IMR-90 (cell line): ENCODE measurements around the gene PLCXD1. TPM values are rescaled to one million over a fixed set of nuclear protein-coding genes. Genes with fewer than 3 reads are reported as not detected.

ENCODE experiments used
- ATAC-seq: fragments of 200-7000 bp; cut with Tn5 transposase; 2 replicates; pipeline ENCODE4 v1.9.1; 2020; ENCODE audit warnings: low read depth, mild to moderate bottlenecking, moderate library complexity
- BruUV-seq: library from RNA; stranded (reverse); fragments of 400-500 nt; replicated peaks from 2 replicates; lab custom pipeline; 2021; lab: Mats Ljungman, UMichigan
- CTCF ChIA-PET: fragments of 300-600 bp; formaldehyde crosslinking; extraction: SDS; loops from one replicate; lab custom pipeline; 2021; ENCODE audit warnings: antibody characterized with exemption; lab: Yijun Ruan, JAX
- POLR2A ChIA-PET: fragments of 300-600 bp; sonication (Branson Sonifier 250); formaldehyde crosslinking; loops from one replicate; lab custom pipeline; 2022; ENCODE audit warnings: antibody characterized with exemption; ENCODE audit not compliant: unreplicated experiment; lab: Charles Lee
- DNase-seq: peaks from one replicate; pipeline ENCODE4 v3.0.0; 2013
- H2AFZ ChIP-seq: replicated peaks from 2 replicates; pipeline ENCODE3; 2013; ENCODE audit warnings: low read length, mild to moderate bottlenecking; ENCODE audit not compliant: poor library complexity
- H2AK5ac ChIP-seq: 2 replicates; pipeline ENCODE4 v1.6.1; 2013; ENCODE audit warnings: low read depth, low read length, inconsistent platforms
- H2AK9ac ChIP-seq: replicated peaks from 2 replicates; pipeline ENCODE3; 2013; ENCODE audit warnings: mild to moderate bottlenecking, low read depth, low read length, moderate library complexity; ENCODE audit not compliant: poor library complexity
- H2BK120ac ChIP-seq: 2 replicates; pipeline ENCODE4 v1.6.1; 2013; ENCODE audit warnings: low read depth, low read length, inconsistent platforms
- H2BK15ac ChIP-seq: 3 replicates; pipeline ENCODE4 v1.6.1; 2013; ENCODE audit warnings: low read depth, low read length, inconsistent platforms
- H2BK20ac ChIP-seq: 2 replicates; pipeline ENCODE4 v1.6.1; 2013; ENCODE audit warnings: low read depth, mild to moderate bottlenecking, inconsistent platforms, low read length, moderate library complexity
- H2BK5ac ChIP-seq: 2 replicates; pipeline ENCODE4 v1.6.1; 2013; ENCODE audit warnings: mild to moderate bottlenecking, low read depth, low read length, inconsistent platforms; ENCODE audit not compliant: poor library complexity, severe bottlenecking
- H3K14ac ChIP-seq: replicated peaks from 2 replicates; pipeline ENCODE4 v1.6.1; 2013; ENCODE audit warnings: low read depth, low read length, inconsistent platforms
- H3K18ac ChIP-seq: 2 replicates; pipeline ENCODE4 v1.6.1; 2013; ENCODE audit warnings: low read depth, low read length, control low read depth
- H3K23ac ChIP-seq: 2 replicates; pipeline ENCODE4 v1.6.1; 2013; ENCODE audit warnings: low read depth, low read length, inconsistent platforms
- H3K27ac ChIP-seq: 2 replicates; pipeline ENCODE4 v1.5.1; 2013; ENCODE audit warnings: mild to moderate bottlenecking, control low read depth, low read length; ENCODE audit not compliant: insufficient read depth
- H3K27me3 ChIP-seq: 2 replicates; pipeline ENCODE4 v1.6.1; 2013; ENCODE audit warnings: low read length; ENCODE audit not compliant: control insufficient read depth, insufficient read depth
- H3K36me3 ChIP-seq: 2 replicates; pipeline ENCODE4 v1.6.1; 2013; ENCODE audit warnings: low read length, mixed read lengths; ENCODE audit not compliant: control insufficient read depth, insufficient read depth
- H3K4ac ChIP-seq: 2 replicates; pipeline ENCODE4 v1.6.1; 2013; ENCODE audit warnings: low read depth, low read length, inconsistent platforms
- H3K4me1 ChIP-seq: 2 replicates; pipeline ENCODE4 v1.6.1; 2013; ENCODE audit warnings: low read length, mixed read lengths; ENCODE audit not compliant: control insufficient read depth, insufficient read depth
- H3K4me2 ChIP-seq: 2 replicates; pipeline ENCODE4 v1.6.1; 2013; ENCODE audit warnings: low read depth, mild to moderate bottlenecking, control low read depth, low read length, moderate library complexity
- H3K4me3 ChIP-seq: 2 replicates; pipeline ENCODE4 v1.5.1; 2013; ENCODE audit warnings: low read depth, mild to moderate bottlenecking, control low read depth, low read length, moderate library complexity; ENCODE audit not compliant: insufficient read depth
- H3K56ac ChIP-seq: 2 replicates; pipeline ENCODE4 v1.6.1; 2013; ENCODE audit warnings: low read length, inconsistent platforms; ENCODE audit not compliant: insufficient read depth; ENCODE audit errors: extremely low read depth
- H3K79me1 ChIP-seq, 2 experiments: 2 replicates each; pipeline ENCODE4 v1.6.1; 2013; ENCODE audit warnings: low read length in 2 of 2, inconsistent platforms in 1 of 2, low read depth in 1 of 2
- H3K9ac ChIP-seq: 2 replicates; pipeline ENCODE4 v1.6.1; 2013; ENCODE audit warnings: low read depth, low read length, control low read depth
- H3K9me1 ChIP-seq: 2 replicates; pipeline ENCODE4 v1.6.1; 2013; ENCODE audit warnings: low read length, inconsistent platforms; ENCODE audit not compliant: insufficient read depth
- H3K9me3 ChIP-seq: 2 replicates; pipeline ENCODE4 v1.6.1; 2013; ENCODE audit warnings: low read length; ENCODE audit not compliant: control insufficient read depth, insufficient read depth
- H4K20me1 ChIP-seq: 2 replicates; pipeline ENCODE4 v1.6.1; 2013; ENCODE audit warnings: low read length, inconsistent platforms; ENCODE audit not compliant: insufficient read depth
- H4K5ac ChIP-seq: 2 replicates; pipeline ENCODE4 v1.6.1; 2013; ENCODE audit warnings: mild to moderate bottlenecking, low read depth, low read length, control low read depth
- H4K8ac ChIP-seq, 2 experiments: 2 replicates each; pipeline ENCODE4 v1.6.1; 2013; ENCODE audit warnings: low read depth in 2 of 2, low read length in 2 of 2, control low read depth in 1 of 2, inconsistent platforms in 1 of 2
- H4K91ac ChIP-seq: 2 replicates; pipeline ENCODE4 v1.6.1; 2013; ENCODE audit warnings: low read depth, low read length, inconsistent platforms; ENCODE audit not compliant: insufficient read depth
- BHLHE40 ChIP-seq: fragments of 150-350 bp; IDR thresholded peaks from 2 replicates; pipeline ENCODE4 v1.6.1; 2016; ENCODE audit warnings: mild to moderate bottlenecking, low read depth, low read length
- CHD1 ChIP-seq: IDR thresholded peaks from 2 replicates; pipeline ENCODE4 v1.6.1; 2012; ENCODE audit warnings: low read depth, low read length, improper control_type of control experiment
- CTCF ChIP-seq: conservative IDR thresholded peaks from 2 replicates; pipeline ENCODE4 v1.5.1; 2012; ENCODE audit warnings: mild to moderate bottlenecking, low read depth, low read length, improper control_type of control experiment
- ELK1 ChIP-seq: fragments of 150-350 bp; IDR thresholded peaks from 2 replicates; pipeline ENCODE4 v1.6.1; 2016; ENCODE audit warnings: low read depth, mild to moderate bottlenecking, low read length, moderate library complexity, borderline replicate concordance
- FOS ChIP-seq: fragments of 150-350 bp; IDR thresholded peaks from 2 replicates; pipeline ENCODE4 v1.6.1; 2016; ENCODE audit warnings: low read depth, low read length
- MAFK ChIP-seq: IDR thresholded peaks from 2 replicates; pipeline ENCODE4 v1.6.1; 2012; ENCODE audit warnings: low read depth, low read length, improper control_type of control experiment
- MAZ ChIP-seq: IDR thresholded peaks from 2 replicates; pipeline ENCODE4 v1.6.1; 2012; ENCODE audit warnings: low read depth, mild to moderate bottlenecking, low read length, improper control_type of control experiment, moderate library complexity, borderline replicate concordance
- MXI1 ChIP-seq: IDR thresholded peaks from 2 replicates; pipeline ENCODE4 v1.6.1; 2012; ENCODE audit warnings: low read depth, mild to moderate bottlenecking, low read length, moderate library complexity, borderline replicate concordance
- NFE2L2 ChIP-seq: fragments of 150-350 bp; IDR thresholded peaks from 2 replicates; pipeline ENCODE4 v1.6.1; 2016; ENCODE audit warnings: low read depth, mild to moderate bottlenecking, low read length
- POLR2A ChIP-seq: IDR thresholded peaks from 2 replicates; pipeline ENCODE4 v1.6.1; 2012; ENCODE audit warnings: mild to moderate bottlenecking, low read depth, low read length
- RAD21 ChIP-seq: IDR thresholded peaks from 2 replicates; pipeline ENCODE4 v1.6.1; 2012; ENCODE audit warnings: low read length, improper control_type of control experiment
- RFX5 ChIP-seq: IDR thresholded peaks from 2 replicates; pipeline ENCODE4 v1.8.0; 2012; ENCODE audit warnings: low read depth, mild to moderate bottlenecking, low read length, moderate library complexity
- SMC3 ChIP-seq: fragments of 150-350 bp; IDR thresholded peaks from 2 replicates; pipeline ENCODE4 v1.6.1; 2016; ENCODE audit warnings: low read depth, mild to moderate bottlenecking, antibody characterized with exemption, low read length, moderate library complexity
- USF2 ChIP-seq: fragments of 150-350 bp; IDR thresholded peaks from 2 replicates; pipeline ENCODE4 v1.6.1; 2017; ENCODE audit warnings: mild to moderate bottlenecking, antibody characterized with exemption, low read length, low read depth
- WGBS, 2 experiments: methylation state at CpG; one replicate each; pipeline versions ENCODE4 v1.1.5 to v1.1.7; 2013; ENCODE audit warnings: missing lambda C conversion rate in 2 of 2; ENCODE audit not compliant: insufficient read length in 1 of 2; ENCODE audit errors: extremely low coverage in 2 of 2; 5-methylcytosine and 5-hydroxymethylcytosine counted together
- dilution Hi-C: fragments of 300-500 bp; cut with HindIII; formaldehyde crosslinking; loops from one replicate; pipeline ENCODE4 v1.14.3; 2018; ENCODE audit warnings: low sequenced_read_pairs; ENCODE audit not compliant: unreplicated experiment
- in situ Hi-C: fragments of 300-500 bp; cut with MboI; formaldehyde crosslinking; loops from 3 replicates; pipeline ENCODE4 v1.14.3; 2019; ENCODE audit warnings: low sequenced_read_pairs, inconsistent platforms, mixed read lengths
- intact Hi-C: fragments of 100-400 bp; cut with micrococcal nuclease; formaldehyde crosslinking; loops from 2 replicates; pipeline ENCODE4 v1.10.0; 2022
- polyA plus RNA-seq, 3 experiments: library from polyadenylated mRNA; depleted of rRNA; stranded (reverse); fragments of >200 nt; gene quantifications; 2 replicates each; pipeline ENCODE4 v1.2.3, GENCODE V29; 2012; ENCODE audit warnings: low replicate concordance in 1 of 3
- total RNA-seq: library from RNA; depleted of rRNA; stranded (reverse); fragments of >200 nt; gene quantifications from 2 replicates; pipeline ENCODE4 v1.2.3, GENCODE V29; 2012

PLCXD1 gene
- total and polyA plus RNA-seq, 2 of the 4 experiments (the other 2 are of a cell fraction): 16.7 to 17.7 TPM

GRCh38 chrX:333611-334311 is 52.6 kb downstream of the PLCXD1 start:
- dilution Hi-C loops: no loop called here
- Histone ChIP-seq H3K27ac (no peak overlapping the region), H3K36me3 (peaks cover 19% of the 10 kb centered on the region; the same call in 1 of the 2 replicates), H2AK5ac (no peak overlapping the region), H3K4ac (no peak overlapping the region), H3K9me1 (no peaks in the 10 kb centered on the region), H4K8ac (no peak overlapping the region), H3K23ac (no peak overlapping the region), H2BK5ac (no peak overlapping the region), H2BK20ac (no peak overlapping the region), H4K5ac (no peak overlapping the region), H3K4me3 (no peak overlapping the region), H2BK120ac (no peak overlapping the region), H3K18ac (no peak overlapping the region), H3K56ac (no peak overlapping the region), H2AK9ac (no peak overlapping the region), H3K9me3 (peaks cover 2% of the 10 kb centered on the region; the same call in 1 of the 2 replicates), H4K20me1 (no peaks in the 10 kb centered on the region; the same call in 1 of the 2 replicates), H3K14ac (no peak overlapping the region), H2AFZ (peak overlapping the region; percentile 33), H4K91ac (no peak overlapping the region), H3K4me2 (no peak overlapping the region), H3K4me1 (peaks cover 3% of the 10 kb centered on the region), H3K27me3 (no peaks in the 10 kb centered on the region), H2BK15ac (no peak overlapping the region), H3K9ac (no peak overlapping the region), H3K79me1 (no peaks in the 10 kb centered on the region)
- no peak for ATAC-seq
- intact Hi-C loops: no loop called here
- in situ Hi-C loops: no loop called here
- CTCF ChIA-PET: no interaction called here
- BruUV-seq: no TSS peak
- WGBS, 2 experiments: 89% methylated on average over 13 of the region's 51 CpGs; no CpG with 5 or more reads in 1 of the 2 experiments
- POLR2A ChIA-PET: no interaction called here
- no peak for DNase-seq
- TF ChIP-seq MXI1: no peak
- no peak for TF ChIP-seq RAD21
- TF ChIP-seq BHLHE40: no peak
- no peak for TF ChIP-seq CHD1
- no peak for TF ChIP-seq SMC3
- TF ChIP-seq FOS: no peak
- TF ChIP-seq CTCF: no peak
- TF ChIP-seq MAZ: no peak
- no peak for TF ChIP-seq USF2
- TF ChIP-seq RFX5: no peak
- no peak for TF ChIP-seq MAFK
- TF ChIP-seq ELK1: no peak
- no peak for TF ChIP-seq NFE2L2
- TF ChIP-seq POLR2A: no peak
